Neural crest cell (in vitro differentiated cells): ENCODE data around the gene NCAPD2. TPM values are rescaled to one million over a fixed set of nuclear protein-coding genes. Genes with fewer than 3 reads are reported as not detected.

Source experiments
- DNase-seq: peaks from one replicate; pipeline ENCODE4 v3.0.0; 2021; ENCODE audit warnings: low read depth, mixed read lengths, low spot score
- H3K27ac Mint-ChIP-seq: one replicate; pipeline ENCODE4 v1.8.0; 2021; ENCODE audit warnings: mild to moderate bottlenecking, mixed read lengths; ENCODE audit not compliant: unreplicated experiment
- H3K27me3 Mint-ChIP-seq: 2 replicates; pipeline ENCODE4 v1.8.0; 2021; ENCODE audit warnings: low read depth, mild to moderate bottlenecking, mixed read lengths
- H3K36me3 Mint-ChIP-seq: 2 replicates; pipeline ENCODE4 v1.8.0; 2021; ENCODE audit warnings: low read depth, mild to moderate bottlenecking, mixed read lengths
- H3K4me1 Mint-ChIP-seq: 2 replicates; pipeline ENCODE4 v1.8.0; 2021; ENCODE audit warnings: mixed read lengths
- H3K4me3 Mint-ChIP-seq: one replicate; pipeline ENCODE4 v1.8.0; 2021; ENCODE audit warnings: mild to moderate bottlenecking, mixed read lengths
- H3K9me3 Mint-ChIP-seq: 2 replicates; pipeline ENCODE4 v1.8.0; 2021; ENCODE audit warnings: mixed read lengths
- total RNA-seq: library from RNA; stranded (reverse); gene quantifications from 2 replicates; pipeline ENCODE4 v1.2.1, GENCODE V29; 2021
- TF ChIP-seq, protein P1 (sequence below): fragments of 200-600 bp; sonication (generic); conservative IDR thresholded peaks from 2 replicates; pipeline ENCODE4 v1.5.0; 2021; ENCODE audit warnings: antibody characterized with exemption, mild to moderate bottlenecking

Gene NCAPD2
- total RNA-seq, 1 donor from 2014 or later = 133 TPM

DNA sequence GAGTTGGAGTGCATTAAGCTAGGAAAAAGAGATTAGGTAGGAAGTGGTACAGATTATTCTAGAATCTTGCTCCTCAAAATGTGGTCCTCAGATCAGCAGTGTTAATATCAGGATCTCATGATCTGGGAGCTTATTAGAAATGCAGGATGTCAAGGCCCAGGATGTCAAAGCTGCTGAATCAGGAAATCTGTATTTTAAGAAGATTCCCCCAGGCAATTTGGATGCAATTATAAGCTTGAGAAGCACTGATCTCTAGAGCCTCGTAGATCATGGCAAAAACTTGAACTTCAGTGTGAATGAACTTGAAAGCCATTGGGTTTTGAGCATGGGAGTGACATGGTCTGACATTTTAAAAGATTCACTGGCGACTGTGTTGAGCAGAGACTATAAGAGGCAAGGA lies 6.6 kb downstream of the NCAPD2 start:
- Mint-ChIP-seq H3K4me1 (peaks cover 6% of the 10 kb centered on the region), H3K27ac (no peak overlapping the region), H3K9me3 (no peaks in the 10 kb centered on the region), H3K36me3 (peaks cover under 1% of the 10 kb centered on the region), H3K4me3 (no peak overlapping the region), H3K27me3 (no peaks in the 10 kb centered on the region)
- DNase-seq = no peak
- TF ChIP-seq, protein P1, sequence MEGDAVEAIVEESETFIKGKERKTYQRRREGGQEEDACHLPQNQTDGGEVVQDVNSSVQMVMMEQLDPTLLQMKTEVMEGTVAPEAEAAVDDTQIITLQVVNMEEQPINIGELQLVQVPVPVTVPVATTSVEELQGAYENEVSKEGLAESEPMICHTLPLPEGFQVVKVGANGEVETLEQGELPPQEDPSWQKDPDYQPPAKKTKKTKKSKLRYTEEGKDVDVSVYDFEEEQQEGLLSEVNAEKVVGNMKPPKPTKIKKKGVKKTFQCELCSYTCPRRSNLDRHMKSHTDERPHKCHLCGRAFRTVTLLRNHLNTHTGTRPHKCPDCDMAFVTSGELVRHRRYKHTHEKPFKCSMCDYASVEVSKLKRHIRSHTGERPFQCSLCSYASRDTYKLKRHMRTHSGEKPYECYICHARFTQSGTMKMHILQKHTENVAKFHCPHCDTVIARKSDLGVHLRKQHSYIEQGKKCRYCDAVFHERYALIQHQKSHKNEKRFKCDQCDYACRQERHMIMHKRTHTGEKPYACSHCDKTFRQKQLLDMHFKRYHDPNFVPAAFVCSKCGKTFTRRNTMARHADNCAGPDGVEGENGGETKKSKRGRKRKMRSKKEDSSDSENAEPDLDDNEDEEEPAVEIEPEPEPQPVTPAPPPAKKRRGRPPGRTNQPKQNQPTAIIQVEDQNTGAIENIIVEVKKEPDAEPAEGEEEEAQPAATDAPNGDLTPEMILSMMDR = no peak

DNA sequence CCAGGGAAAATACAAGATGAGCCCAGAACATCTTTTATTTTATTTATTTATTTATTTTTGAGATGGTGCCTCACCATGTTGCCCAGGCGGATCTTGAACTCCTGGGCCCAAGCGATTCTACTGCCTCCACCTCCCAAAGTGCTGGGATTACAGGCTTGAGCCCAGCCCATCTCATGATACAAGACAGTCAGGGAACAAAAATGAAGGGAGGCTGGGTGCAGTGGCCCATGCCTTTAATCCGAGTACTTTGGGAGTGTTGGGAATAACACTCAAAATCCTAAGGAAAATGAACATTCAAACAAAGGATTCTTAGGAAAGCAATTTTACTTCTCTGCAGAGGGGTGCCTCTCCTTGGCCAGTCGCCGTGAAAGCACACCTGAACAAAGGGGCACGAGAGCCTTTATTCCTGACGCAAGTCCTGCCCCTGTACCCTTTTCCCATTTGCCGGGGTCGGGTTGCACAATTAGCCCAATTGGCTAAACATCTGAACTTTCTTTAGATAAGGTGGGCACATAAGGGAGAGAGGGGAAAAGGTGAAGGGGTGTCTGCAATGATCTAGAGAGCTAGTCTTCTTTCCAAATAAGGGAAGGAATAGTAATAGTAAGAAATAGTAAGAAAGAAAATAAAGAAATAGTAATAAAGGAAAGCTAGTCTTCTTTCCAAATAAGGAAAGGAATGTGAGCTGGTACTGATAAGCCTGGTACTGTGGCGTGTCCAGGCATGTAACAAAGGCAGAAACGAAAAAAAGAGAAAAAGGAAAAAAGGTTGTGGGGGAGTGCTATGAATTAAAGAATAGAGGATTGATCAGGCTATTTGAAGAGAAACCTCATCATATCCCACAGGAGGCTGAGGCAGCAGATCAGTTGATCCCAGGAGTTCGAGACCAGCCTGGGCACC lies 13.4 kb downstream of the NCAPD2 start:
- peaks cover 14% of the 10 kb centered on the region for H3K36me3 Mint-ChIP-seq

DNA sequence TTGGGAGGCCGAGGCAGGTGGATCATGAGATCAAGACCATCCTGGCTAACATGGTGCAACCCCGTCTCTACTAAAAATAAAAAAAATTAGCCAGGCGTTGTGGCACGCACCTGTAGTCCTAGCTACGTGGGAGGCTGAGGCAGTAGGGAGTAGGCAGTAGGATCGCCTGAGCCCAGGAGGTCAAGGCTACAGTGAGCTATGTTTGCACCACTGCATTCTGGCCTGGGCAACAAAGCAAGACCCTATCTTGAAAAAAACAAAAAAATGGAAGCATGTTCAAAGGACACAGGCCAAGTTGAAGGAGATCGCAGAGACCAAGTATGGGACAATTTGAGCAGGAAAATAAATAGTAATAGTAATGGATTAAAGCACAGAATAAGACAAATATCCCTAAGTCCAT lies 14.2 kb downstream of the NCAPD2 start:
- no peaks in the 10 kb centered on the region for H3K27me3 Mint-ChIP-seq
- H3K27ac Mint-ChIP-seq = no peak overlapping the region
- peaks cover 7% of the 10 kb centered on the region for H3K4me1 Mint-ChIP-seq
- peaks cover 21% of the 10 kb centered on the region for H3K36me3 Mint-ChIP-seq
- TF ChIP-seq, protein P1 = no peak
- H3K4me3 Mint-ChIP-seq = no peak overlapping the region
- no peak for DNase-seq
- H3K9me3 Mint-ChIP-seq = no peaks in the 10 kb centered on the region

More for the DNA sequence above, 13.4 kb downstream of the NCAPD2 start:
- Mint-ChIP-seq H3K9me3 (no peaks in the 10 kb centered on the region), H3K4me3 (no peak overlapping the region), H3K27me3 (no peaks in the 10 kb centered on the region), H3K27ac (no peak overlapping the region), H3K4me1 (peaks cover 7% of the 10 kb centered on the region)
- TF ChIP-seq, protein P1 = no peak
- no peak for DNase-seq

DNA sequence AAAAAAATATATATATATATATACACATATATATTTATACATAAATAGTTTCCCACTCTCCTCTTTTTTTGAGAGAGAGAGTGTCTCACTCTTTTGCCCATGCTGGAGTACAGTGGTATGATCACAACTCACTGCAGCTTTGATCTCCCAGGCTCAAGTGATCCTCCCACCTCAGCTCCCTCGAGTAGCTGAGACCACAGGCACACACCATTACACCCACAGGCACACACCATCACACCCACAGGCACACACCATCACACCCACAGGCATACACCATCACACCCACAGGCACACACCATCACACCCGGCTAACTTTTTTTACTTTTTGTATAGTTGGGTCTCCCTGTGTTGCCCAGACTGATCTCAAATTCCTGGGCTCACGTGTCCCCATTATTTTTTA lies 26.3 kb downstream of the NCAPD2 start:
- no peak for DNase-seq
- no peaks in the 10 kb centered on the region for H3K4me1 Mint-ChIP-seq
- no peaks in the 10 kb centered on the region for H3K9me3 Mint-ChIP-seq
- peaks cover 30% of the 10 kb centered on the region for H3K36me3 Mint-ChIP-seq
- H3K27me3 Mint-ChIP-seq = no peaks in the 10 kb centered on the region
- H3K27ac Mint-ChIP-seq = peak overlapping the region; percentile 62
- H3K4me3 Mint-ChIP-seq = no peak overlapping the region
- TF ChIP-seq, protein P1 = no peak

DNA sequence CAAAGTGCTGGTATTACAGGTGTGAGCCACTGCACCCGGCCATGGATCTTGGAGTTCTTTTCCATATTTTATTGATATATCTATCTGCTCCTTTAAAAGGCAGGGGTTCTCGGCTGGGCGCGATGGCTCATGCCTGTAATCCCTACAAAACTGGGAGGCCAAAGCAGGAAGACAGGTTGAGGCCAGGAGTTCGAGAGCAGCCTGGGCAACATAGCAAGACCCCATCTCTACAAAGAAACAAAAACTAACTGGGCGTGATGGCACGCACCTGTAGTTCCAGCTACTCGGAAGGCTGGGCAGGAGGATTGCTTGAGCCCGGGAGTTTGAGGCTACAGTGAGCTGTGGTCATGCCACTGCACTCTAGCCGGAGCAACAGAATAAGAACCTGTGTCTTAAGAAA lies 28.3 kb downstream of the NCAPD2 start:
- TF ChIP-seq, protein P1 = no peak
- H3K4me1 Mint-ChIP-seq = peaks cover 8% of the 10 kb centered on the region
- no peak overlapping the region for H3K27ac Mint-ChIP-seq
- DNase-seq = no peak
- H3K4me3 Mint-ChIP-seq = no peak overlapping the region
- H3K9me3 Mint-ChIP-seq = no peaks in the 10 kb centered on the region
- no peaks in the 10 kb centered on the region for H3K27me3 Mint-ChIP-seq
- peaks cover 29% of the 10 kb centered on the region for H3K36me3 Mint-ChIP-seq
